Type B pancreatic cell (in vitro differentiated cells): ENCODE measurements around the gene ANKS1B. TPM values are rescaled to one million over a fixed set of nuclear protein-coding genes. Genes with fewer than 3 reads are reported as not detected.

ENCODE experiments used
- DNase-seq: peaks from one replicate; pipeline ENCODE4 v3.0.0; 2021; ENCODE audit warnings: mixed read lengths; ENCODE audit not compliant: unreplicated experiment; ENCODE audit errors: extremely low spot score
- H3K27ac Mint-ChIP-seq: 2 replicates; pipeline ENCODE4 v1.8.0; 2021; ENCODE audit warnings: mild to moderate bottlenecking, mixed read lengths
- H3K27me3 Mint-ChIP-seq: 2 replicates; pipeline ENCODE4 v1.8.0; 2021; ENCODE audit warnings: mixed read lengths
- H3K36me3 Mint-ChIP-seq: 2 replicates; pipeline ENCODE4 v1.8.0; 2021; ENCODE audit warnings: mixed read lengths
- H3K4me1 Mint-ChIP-seq: one replicate; pipeline ENCODE4 v1.8.0; 2021; ENCODE audit warnings: mixed read lengths; ENCODE audit not compliant: unreplicated experiment
- H3K4me3 Mint-ChIP-seq: 2 replicates; pipeline ENCODE4 v1.8.0; 2021; ENCODE audit warnings: mild to moderate bottlenecking, mixed read lengths
- H3K9me3 Mint-ChIP-seq: 2 replicates; pipeline ENCODE4 v1.8.0; 2021; ENCODE audit warnings: mixed read lengths
- CTCF ChIP-seq: fragments of 200-600 bp; sonication (generic); conservative IDR thresholded peaks from 2 replicates; pipeline ENCODE4 v1.5.0; 2021; ENCODE audit warnings: antibody characterized with exemption, mild to moderate bottlenecking
- total RNA-seq: library from RNA; stranded (reverse); gene quantifications from 2 replicates; pipeline ENCODE4 v1.2.1, GENCODE V29; 2021; ENCODE audit warnings: low replicate concordance

Gene ANKS1B
- total RNA-seq, 1 donor from 2014 or later = 4.7 TPM

- H3K36me3 Mint-ChIP-seq = no peaks in the 10 kb centered on the region
- H3K27me3 Mint-ChIP-seq = no peaks in the 10 kb centered on the region
- H3K9me3 Mint-ChIP-seq = no peaks in the 10 kb centered on the region
- no peak for TF ChIP-seq CTCF
- peaks cover 9% of the 10 kb centered on the region for H3K4me1 Mint-ChIP-seq
- no peak overlapping the region for H3K27ac Mint-ChIP-seq
- no peak overlapping the region for H3K4me3 Mint-ChIP-seq
- DNase-seq = no peak
Observed at GRCh38 chr12:99111600-99111999, 873.1 kb downstream of the ANKS1B start.

GRCh38 chr12:99110868-99111267 is 873.9 kb downstream of the ANKS1B start:
- peaks cover 9% of the 10 kb centered on the region for H3K4me1 Mint-ChIP-seq
- no peak for DNase-seq
- no peak for TF ChIP-seq CTCF

GRCh38 chr12:99110212-99110611 is 874.5 kb downstream of the ANKS1B start:
- Mint-ChIP-seq H3K27ac (no peak overlapping the region), H3K4me3 (no peak overlapping the region), H3K9me3 (no peaks in the 10 kb centered on the region), H3K4me1 (peaks cover 9% of the 10 kb centered on the region), H3K36me3 (no peaks in the 10 kb centered on the region), H3K27me3 (no peaks in the 10 kb centered on the region)
- DNase-seq = no peak
- no peak for TF ChIP-seq CTCF

More at GRCh38 chr12:99110868-99111267, 873.9 kb downstream of the ANKS1B start:
- H3K9me3 Mint-ChIP-seq = no peaks in the 10 kb centered on the region
- H3K27me3 Mint-ChIP-seq = no peaks in the 10 kb centered on the region
- no peaks in the 10 kb centered on the region for H3K36me3 Mint-ChIP-seq
- H3K4me3 Mint-ChIP-seq = no peak overlapping the region
- H3K27ac Mint-ChIP-seq = no peak overlapping the region

- DNase-seq = no peak
- H3K27ac Mint-ChIP-seq = no peak overlapping the region
- H3K36me3 Mint-ChIP-seq = no peaks in the 10 kb centered on the region
- H3K4me1 Mint-ChIP-seq = peaks cover 9% of the 10 kb centered on the region
- no peak for TF ChIP-seq CTCF
- no peaks in the 10 kb centered on the region for H3K27me3 Mint-ChIP-seq
- H3K9me3 Mint-ChIP-seq = no peaks in the 10 kb centered on the region
- H3K4me3 Mint-ChIP-seq = no peak overlapping the region
Observed at GRCh38 chr12:99108924-99109323, 875.8 kb downstream of the ANKS1B start.

GRCh38 chr12:99099786-99100185 is 885.0 kb downstream of the ANKS1B start:
- no peak for TF ChIP-seq CTCF
- Mint-ChIP-seq H3K4me3 (no peak overlapping the region), H3K27ac (no peak overlapping the region), H3K9me3 (no peaks in the 10 kb centered on the region), H3K4me1 (no peaks in the 10 kb centered on the region), H3K27me3 (peaks cover 3% of the 10 kb centered on the region), H3K36me3 (no peaks in the 10 kb centered on the region)
- DNase-seq = no peak

GRCh38 chr12:99097171-99097570 is 887.6 kb downstream of the ANKS1B start:
- no peak for DNase-seq
- H3K27me3 Mint-ChIP-seq = peaks cover 3% of the 10 kb centered on the region
- no peak overlapping the region for H3K27ac Mint-ChIP-seq
- no peak overlapping the region for H3K4me3 Mint-ChIP-seq
- no peaks in the 10 kb centered on the region for H3K36me3 Mint-ChIP-seq
- TF ChIP-seq CTCF = no peak
- no peaks in the 10 kb centered on the region for H3K4me1 Mint-ChIP-seq
- no peaks in the 10 kb centered on the region for H3K9me3 Mint-ChIP-seq
